Skeletal muscle satellite cell (primary cell): Measurements from ENCODE around the gene COL4A1.

Source experiments
- H3K27me3 ChIP-seq: 2 replicates; pipeline ENCODE4 v1.7.0; 2013; ENCODE audit warnings: low read length; ENCODE audit not compliant: control insufficient read depth, insufficient read depth
- H3K36me3 ChIP-seq: 2 replicates; pipeline ENCODE4 v1.7.0; 2013; ENCODE audit warnings: mild to moderate bottlenecking, control low read depth, low read length; ENCODE audit not compliant: insufficient read depth
- H3K4me1 ChIP-seq: 2 replicates; pipeline ENCODE4 v1.7.0; 2013; ENCODE audit warnings: low read length; ENCODE audit not compliant: control insufficient read depth, insufficient read depth
- H3K4me2 ChIP-seq: 2 replicates; pipeline ENCODE4 v1.7.0; 2013; ENCODE audit warnings: mild to moderate bottlenecking, low read length
- H3K4me3 ChIP-seq: 2 replicates; pipeline ENCODE4 v1.7.0; 2013; ENCODE audit warnings: low read length
- H3K9ac ChIP-seq: 2 replicates; pipeline ENCODE4 v1.7.0; 2013; ENCODE audit warnings: mild to moderate bottlenecking, low read depth, low read length, moderate library complexity
- H3K9me3 ChIP-seq: replicated peaks from 2 replicates; pipeline ENCODE4 v1.7.0; 2013; ENCODE audit warnings: mild to moderate bottlenecking, control low read depth, low read length

The COL4A1 gene

DNA sequence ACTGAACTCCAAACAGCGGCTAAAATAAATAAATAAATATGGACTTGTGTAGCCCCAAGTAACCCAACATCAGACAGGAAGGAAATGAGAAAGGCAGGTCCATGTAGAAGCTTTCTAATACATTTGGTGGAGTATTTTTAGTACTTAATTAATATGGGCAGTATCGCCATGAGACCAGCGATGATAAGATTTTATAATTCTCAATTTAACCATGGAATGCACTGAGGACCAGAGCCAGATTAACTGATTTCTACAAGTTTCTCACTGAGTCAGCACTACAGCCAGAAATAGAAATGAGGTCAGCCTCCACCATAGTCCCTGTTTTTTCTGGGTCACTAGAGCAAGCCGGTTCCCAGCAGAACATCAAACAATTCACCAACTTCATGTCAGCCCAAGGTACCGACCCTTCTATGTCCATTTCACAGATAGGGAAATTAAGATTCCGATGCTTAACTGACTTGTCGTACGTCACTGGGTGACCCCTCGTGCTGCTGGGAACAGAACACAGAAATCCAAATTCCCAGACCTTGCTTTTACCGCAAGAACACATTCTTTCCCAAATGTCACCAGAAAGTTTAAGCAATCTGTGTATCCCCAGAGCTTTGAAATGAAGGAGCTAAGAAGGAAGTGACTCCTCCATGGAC, 90.4 kb downstream of the COL4A1 start:
- H3K27me3 ChIP-seq, result no peaks in the 10 kb centered on the region
- H3K4me3 ChIP-seq, result no peak overlapping the region
- H3K9ac ChIP-seq, result peak overlapping the region; percentile 28
- peaks cover 15% of the 10 kb centered on the region for H3K36me3 ChIP-seq
- no peaks in the 10 kb centered on the region for H3K9me3 ChIP-seq
- H3K4me1 ChIP-seq, result peaks cover 21% of the 10 kb centered on the region
- H3K4me2 ChIP-seq, result peak overlapping the region; percentile 57

DNA sequence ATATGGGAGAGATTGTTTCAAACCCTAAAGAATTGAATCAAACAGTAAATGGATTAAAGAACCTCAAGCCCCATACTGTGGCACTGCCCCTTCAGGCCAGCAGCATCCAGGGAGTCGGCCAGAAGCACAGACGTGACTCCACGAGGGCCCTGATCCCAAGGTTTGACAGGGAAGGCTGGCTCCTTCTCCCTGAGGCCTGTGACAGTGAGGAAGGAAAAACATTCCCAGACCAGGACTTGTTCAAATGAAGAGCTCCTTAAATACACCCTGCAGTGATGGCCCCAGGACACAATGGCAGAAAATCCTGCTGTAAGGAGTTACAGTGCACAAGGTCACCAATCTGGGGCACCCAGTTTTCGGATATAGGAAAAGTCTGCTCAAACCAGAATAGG, 91.0 kb downstream of the COL4A1 start:
- Histone ChIP-seq H3K36me3 (peaks cover 19% of the 10 kb centered on the region), H3K9ac (peak overlapping the region; percentile 28), H3K27me3 (no peaks in the 10 kb centered on the region)

DNA sequence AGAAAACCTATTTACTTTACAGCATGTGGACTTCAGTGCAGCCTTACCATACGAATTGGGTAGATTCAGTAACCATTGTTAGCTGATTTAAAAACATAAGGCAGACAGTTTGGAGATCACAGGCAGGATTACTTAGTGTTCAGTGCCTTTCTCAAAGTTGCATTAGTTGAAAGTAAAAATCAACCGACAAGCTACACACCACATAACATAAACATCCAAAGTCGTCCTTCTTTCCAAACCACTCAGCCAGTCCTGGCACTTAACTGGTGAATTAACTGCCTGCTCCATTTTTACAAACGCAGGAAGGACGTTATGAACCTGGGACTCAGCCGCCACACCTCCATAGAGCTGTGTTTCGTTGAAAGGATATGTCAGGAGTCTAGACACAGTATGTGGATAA, 91.4 kb downstream of the COL4A1 start:
- Histone ChIP-seq H3K4me2 (no peak overlapping the region), H3K36me3 (peaks cover 23% of the 10 kb centered on the region), H3K4me1 (peaks cover 20% of the 10 kb centered on the region), H3K9me3 (no peaks in the 10 kb centered on the region), H3K4me3 (no peak overlapping the region), H3K9ac (no peak overlapping the region), H3K27me3 (no peaks in the 10 kb centered on the region)

More for the DNA sequence above, 91.0 kb downstream of the COL4A1 start:
- H3K4me3 ChIP-seq, result no peak overlapping the region
- peak overlapping the region; percentile 57 for H3K4me2 ChIP-seq
- H3K4me1 ChIP-seq, result peaks cover 20% of the 10 kb centered on the region
- H3K9me3 ChIP-seq, result no peaks in the 10 kb centered on the region

DNA sequence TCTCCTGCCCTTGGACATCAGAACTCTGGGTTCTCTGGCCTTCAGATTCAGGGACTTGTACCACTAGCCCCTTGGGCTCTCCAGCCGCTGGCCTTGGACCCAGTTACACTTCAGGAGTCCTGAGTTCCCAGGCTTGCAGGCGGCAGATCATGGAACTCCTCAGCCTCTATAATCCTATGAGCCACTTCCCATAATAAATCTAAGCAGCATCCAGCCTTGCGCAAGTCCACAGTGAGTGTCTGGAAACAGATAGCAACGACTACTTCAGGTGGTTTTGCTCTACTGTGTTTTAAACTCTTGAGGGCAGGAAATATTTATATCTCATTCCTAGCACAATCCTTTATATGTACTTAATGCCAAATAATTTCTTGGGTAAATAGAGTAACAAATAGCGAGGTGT, 92.3 kb downstream of the COL4A1 start:
- no peaks in the 10 kb centered on the region for H3K27me3 ChIP-seq
- peaks cover 20% of the 10 kb centered on the region for H3K4me1 ChIP-seq
- H3K4me2 ChIP-seq, result no peak overlapping the region
- H3K36me3 ChIP-seq, result peaks cover 33% of the 10 kb centered on the region
- no peak overlapping the region for H3K9ac ChIP-seq
- H3K9me3 ChIP-seq, result no peaks in the 10 kb centered on the region
- no peak overlapping the region for H3K4me3 ChIP-seq

DNA sequence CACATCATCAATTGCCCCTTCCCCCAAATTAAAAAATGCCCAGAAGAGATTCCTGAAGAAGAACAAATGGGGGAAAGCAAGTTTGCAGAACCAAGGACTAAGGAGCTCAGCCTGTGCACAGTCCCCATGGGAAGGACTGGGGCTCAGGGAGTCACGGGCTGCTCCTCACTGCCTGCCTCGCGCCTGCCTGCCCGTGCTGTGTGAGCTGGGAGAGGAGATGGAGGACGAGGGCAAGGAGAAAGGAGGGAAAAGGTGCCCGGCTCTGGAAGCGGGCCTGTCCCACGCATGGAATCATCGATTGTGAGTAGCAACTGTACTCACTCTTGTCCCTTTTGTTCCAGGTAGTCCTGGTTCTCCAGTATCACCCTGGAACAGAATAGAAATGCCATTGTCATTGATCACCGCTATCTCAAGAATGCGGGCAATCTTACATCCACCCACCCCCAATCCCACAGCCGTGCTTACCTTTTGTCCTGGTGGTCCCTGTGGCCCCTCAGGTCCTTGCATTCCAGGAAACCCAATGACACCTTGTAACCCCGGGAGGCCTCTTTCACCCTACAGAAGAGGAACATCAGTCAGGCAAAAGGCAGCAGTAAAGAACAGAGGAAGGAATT, 93.4 kb downstream of the COL4A1 start:
- H3K36me3 ChIP-seq, result peaks cover 42% of the 10 kb centered on the region
- H3K4me1 ChIP-seq, result peaks cover 20% of the 10 kb centered on the region
- H3K4me3 ChIP-seq, result no peak overlapping the region
- H3K9ac ChIP-seq, result no peak overlapping the region
- no peaks in the 10 kb centered on the region for H3K27me3 ChIP-seq
- no peak overlapping the region for H3K4me2 ChIP-seq
- no peaks in the 10 kb centered on the region for H3K9me3 ChIP-seq

DNA sequence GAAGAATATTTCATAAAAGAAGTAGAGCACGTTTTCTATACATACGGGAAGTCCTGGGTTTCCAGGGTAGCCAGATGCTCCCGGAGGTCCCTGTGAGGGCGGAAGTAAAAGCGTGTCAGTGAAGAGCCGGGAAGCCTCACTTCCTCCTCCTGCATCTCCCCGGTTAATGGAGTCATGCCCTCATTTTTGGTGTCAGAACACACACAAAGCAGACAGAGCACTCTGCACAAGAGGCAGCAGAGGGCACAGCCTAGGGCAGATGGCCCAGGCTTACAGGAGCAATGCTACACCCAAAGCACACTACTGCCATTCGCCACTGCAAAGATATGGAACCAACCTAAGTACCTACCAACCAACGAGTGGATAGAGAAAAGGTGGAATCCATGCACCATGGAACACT, 94.4 kb downstream of the COL4A1 start:
- Histone ChIP-seq H3K4me1 (peaks cover 19% of the 10 kb centered on the region), H3K36me3 (peaks cover 51% of the 10 kb centered on the region), H3K4me2 (no peak overlapping the region), H3K27me3 (no peaks in the 10 kb centered on the region), H3K9me3 (no peaks in the 10 kb centered on the region), H3K4me3 (no peak overlapping the region), H3K9ac (no peak overlapping the region)

DNA sequence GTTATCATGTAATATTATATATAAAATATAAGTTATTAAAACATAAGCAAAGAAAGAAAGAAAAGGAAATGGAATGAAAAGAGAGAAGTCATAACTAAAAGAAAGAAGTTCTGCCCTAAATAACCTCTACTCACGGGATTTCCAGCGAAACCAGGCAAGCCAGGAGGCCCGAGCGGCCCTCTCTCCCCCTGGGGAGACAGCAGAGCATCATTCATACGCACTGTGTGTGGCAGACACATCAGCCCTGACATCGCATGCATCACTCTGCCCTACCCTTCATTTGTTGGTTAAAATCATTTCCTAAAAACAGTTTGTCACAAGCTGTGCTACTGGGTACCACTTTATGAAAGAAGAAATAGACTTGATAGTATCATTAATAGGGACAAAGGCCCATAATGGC, 95.2 kb downstream of the COL4A1 start:
- Histone ChIP-seq H3K9ac (no peak overlapping the region), H3K36me3 (peaks cover 59% of the 10 kb centered on the region), H3K27me3 (no peaks in the 10 kb centered on the region), H3K4me2 (no peak overlapping the region), H3K4me1 (peaks cover 11% of the 10 kb centered on the region), H3K4me3 (no peak overlapping the region), H3K9me3 (no peaks in the 10 kb centered on the region)

DNA sequence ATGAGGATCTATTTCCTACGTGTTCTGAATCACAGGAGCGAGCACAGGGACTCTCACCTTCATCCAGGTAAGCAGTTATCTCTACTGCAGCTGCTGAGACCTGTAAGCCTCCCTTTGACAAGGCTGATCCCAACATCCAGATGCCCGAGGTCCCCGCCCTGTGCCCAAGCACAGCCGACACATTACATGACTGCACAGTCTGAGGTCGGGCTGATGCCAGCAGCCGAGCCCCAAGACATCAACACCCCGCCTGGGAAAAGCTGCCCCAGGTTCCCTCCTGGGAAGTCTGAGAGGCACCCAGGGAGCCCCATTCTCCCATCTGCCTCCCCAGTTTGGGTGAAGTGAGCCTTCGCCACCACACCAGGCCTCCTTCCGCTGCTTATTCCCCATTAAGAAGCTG, 95.9 kb downstream of the COL4A1 start:
- Histone ChIP-seq H3K9ac (no peak overlapping the region), H3K4me3 (no peak overlapping the region), H3K36me3 (peaks cover 66% of the 10 kb centered on the region), H3K4me2 (no peak overlapping the region), H3K4me1 (peaks cover 4% of the 10 kb centered on the region), H3K27me3 (no peaks in the 10 kb centered on the region), H3K9me3 (no peaks in the 10 kb centered on the region)

DNA sequence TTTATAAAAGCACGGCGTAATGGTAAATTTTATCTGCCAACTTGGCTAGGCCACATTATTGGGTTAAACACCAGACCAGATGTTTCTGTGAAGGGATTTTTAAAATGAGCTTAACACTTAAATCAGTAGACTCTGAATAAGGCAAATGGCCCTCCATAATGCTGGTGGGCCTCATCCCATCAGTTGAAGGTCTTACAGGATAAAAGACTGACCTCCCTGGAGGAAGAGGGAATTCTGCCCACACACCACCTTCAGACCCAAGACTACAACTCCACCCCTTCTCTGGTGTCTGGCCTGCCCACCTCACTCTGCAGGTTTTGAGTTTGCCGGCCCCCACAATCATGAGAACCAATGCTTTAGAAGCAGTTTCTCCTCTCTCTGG, 96.4 kb downstream of the COL4A1 start:
- Histone ChIP-seq H3K9ac (no peak overlapping the region), H3K4me2 (no peak overlapping the region), H3K9me3 (no peaks in the 10 kb centered on the region), H3K4me3 (no peak overlapping the region), H3K36me3 (peaks cover 68% of the 10 kb centered on the region), H3K27me3 (no peaks in the 10 kb centered on the region), H3K4me1 (no peaks in the 10 kb centered on the region)

DNA sequence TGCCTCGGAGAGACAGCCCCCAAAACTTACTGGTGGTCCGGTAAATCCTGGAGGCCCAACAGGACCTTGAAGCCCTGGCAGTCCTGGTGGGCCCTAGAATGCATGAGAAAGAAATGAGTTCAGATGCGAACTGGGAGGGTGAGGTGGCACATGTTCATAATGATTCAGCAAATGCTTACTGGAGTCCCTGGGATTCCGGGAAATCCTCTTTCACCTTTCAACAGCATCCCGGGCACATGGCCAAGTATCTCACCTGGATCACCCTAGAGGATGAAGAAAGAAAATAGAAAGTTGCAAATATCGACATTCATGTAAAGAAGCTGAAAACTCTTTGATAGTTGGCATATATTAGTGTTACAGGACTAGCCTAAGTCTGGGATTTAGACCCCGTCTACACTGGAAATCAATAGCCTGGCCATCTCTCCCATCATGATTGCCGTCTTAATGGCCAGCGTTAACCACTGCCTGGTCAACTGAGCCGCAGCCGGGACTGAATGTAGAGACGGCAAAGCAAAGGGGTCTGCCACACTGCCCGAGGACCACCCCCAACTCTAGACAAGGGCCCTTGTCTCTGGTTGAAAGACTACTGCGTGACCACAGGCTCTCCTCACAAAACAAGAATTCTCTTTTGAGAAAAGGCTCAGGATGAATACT, 96.9 kb downstream of the COL4A1 start:
- Histone ChIP-seq H3K9me3 (no peaks in the 10 kb centered on the region), H3K27me3 (no peaks in the 10 kb centered on the region), H3K9ac (no peak overlapping the region), H3K36me3 (peaks cover 71% of the 10 kb centered on the region), H3K4me3 (no peak overlapping the region), H3K4me2 (no peak overlapping the region), H3K4me1 (no peaks in the 10 kb centered on the region)

DNA sequence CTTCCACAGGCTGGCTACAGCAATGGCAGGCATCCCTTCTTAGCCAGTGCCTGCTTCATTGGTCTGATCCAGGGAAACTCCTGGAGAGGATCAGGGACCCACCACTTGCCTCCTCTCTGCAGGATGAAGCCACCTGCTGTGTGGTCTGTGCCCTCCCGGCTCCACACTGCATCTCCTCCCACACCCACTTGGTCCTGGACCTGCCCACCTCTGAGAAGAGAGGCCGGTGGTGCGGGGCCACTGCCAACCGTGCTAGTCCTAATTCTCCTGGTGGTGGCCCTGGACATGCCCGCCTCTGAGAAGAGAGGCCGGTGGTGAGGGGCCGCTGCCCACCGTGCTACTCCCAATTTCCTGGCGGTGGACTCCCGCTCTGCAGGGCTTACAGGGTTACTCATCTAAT, 98.8 kb downstream of the COL4A1 start:
- no peak overlapping the region for H3K9ac ChIP-seq
- no peaks in the 10 kb centered on the region for H3K9me3 ChIP-seq
- H3K4me1 ChIP-seq, result no peaks in the 10 kb centered on the region
- H3K36me3 ChIP-seq, result peaks cover 84% of the 10 kb centered on the region
- H3K4me3 ChIP-seq, result no peak overlapping the region
- H3K4me2 ChIP-seq, result no peak overlapping the region
- H3K27me3 ChIP-seq, result no peaks in the 10 kb centered on the region

DNA sequence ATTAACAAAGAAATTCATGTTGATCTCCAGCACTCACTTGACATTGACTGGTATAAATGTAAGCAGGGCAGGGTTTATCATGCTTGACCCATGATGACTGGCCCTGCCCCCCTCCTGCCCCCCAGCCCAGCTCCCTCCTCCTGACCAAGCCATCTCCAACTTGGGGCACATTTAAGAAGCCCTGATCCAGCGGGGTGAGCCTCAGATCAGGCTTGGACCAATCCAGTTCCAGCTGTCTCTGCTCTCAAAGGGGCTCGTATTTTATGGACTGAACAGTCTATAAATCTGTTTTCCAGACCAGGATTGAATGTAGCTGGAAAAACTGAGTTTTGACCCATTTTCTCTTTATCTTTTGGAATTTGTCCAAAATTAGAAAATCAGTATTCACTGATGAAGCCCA, 100.0 kb downstream of the COL4A1 start:
- Histone ChIP-seq H3K4me3 (no peak overlapping the region), H3K4me2 (no peak overlapping the region), H3K27me3 (no peaks in the 10 kb centered on the region), H3K9ac (no peak overlapping the region), H3K9me3 (no peaks in the 10 kb centered on the region), H3K4me1 (no peaks in the 10 kb centered on the region), H3K36me3 (peaks cover 73% of the 10 kb centered on the region)
